K562 (cell line): Measurements from ENCODE around the gene SUGT1. TPM values are rescaled to one million over a fixed set of nuclear protein-coding genes. Genes with fewer than 3 reads are reported as not detected.

ENCODE experiments used
- ATAC-seq: fragments of 200-7000 bp; cut with Tn5 transposase; 3 replicates; pipeline ENCODE4 v1.9.1; 2020; ENCODE audit warnings: moderate library complexity
- BruUV-seq: library from RNA; stranded (reverse); fragments of 400-500 nt; replicated peaks from 2 replicates; lab custom pipeline; 2021; lab: Mats Ljungman, UMichigan
- CTCF ChIA-PET: fragments of 300-600 bp; formaldehyde crosslinking; extraction: SDS; loops from one replicate; lab custom pipeline; 2021; ENCODE audit warnings: low intra/inter-chr PET ratio; lab: Yijun Ruan, JAX
- POLR2A ChIA-PET: fragments of 300-600, 350-650 bp; sonication (Branson Sonifier 250); formaldehyde crosslinking; extraction: SDS; loops from one replicate; lab custom pipeline; 2021; ENCODE audit warnings: antibody characterized with exemption, inconsistent platforms; lab: Yijun Ruan, JAX
- DNase-seq, 4 experiments: peaks; one replicate each; pipeline versions ENCODE4 v3.0.0 to v3.0.0-alpha.2; 2011 to 2018; ENCODE audit warnings: low spot score in 3 of 4, mixed read lengths in 3 of 4; ENCODE audit errors: extremely low read depth in 1 of 4
- FAIRE-seq: peaks from 2 replicates; lab custom pipeline; 2011; peaks lifted over from hg19 to GRCh38; lab: Jason Lieb, UNC
- H2AFZ ChIP-seq: 2 replicates; pipeline ENCODE4 v1.6.0; 2011; ENCODE audit warnings: low read depth, low read length, control low read depth, inconsistent platforms
- H3K27ac ChIP-seq: fragments of 200-600 bp; 3 replicates; pipeline ENCODE4 v1.8.0; 2011; ENCODE audit warnings: low read depth, mild to moderate bottlenecking, control low read depth, inconsistent platforms, low read length, moderate library complexity, mixed read lengths; ENCODE audit errors: extremely low read depth
- H3K27me3 ChIP-seq, 2 experiments: fragments of 300-600 bp in 1 of 2; 2 replicates in 1 of 2; 3 replicates in 1 of 2; pipeline versions ENCODE4 v1.6.0 to v1.8.0; 2011; ENCODE audit warnings: inconsistent platforms in 2 of 2, low read length in 2 of 2, mild to moderate bottlenecking in 1 of 2, mixed read lengths in 1 of 2, moderate library complexity in 1 of 2; ENCODE audit not compliant: control insufficient read depth in 2 of 2, insufficient read depth in 2 of 2
- H3K36me3 ChIP-seq: fragments of 300-600 bp; 3 replicates; pipeline ENCODE4 v1.8.0; 2011; ENCODE audit warnings: mild to moderate bottlenecking, low read length, inconsistent platforms; ENCODE audit not compliant: control insufficient read depth, insufficient read depth
- H3K4me1 ChIP-seq, 2 experiments: fragments of 200-600 bp in 1 of 2; replicated peaks in 1 of 2; 2 replicates in 1 of 2; 3 replicates in 1 of 2; pipeline versions ENCODE4 v1.5.1 to v1.8.0; 2011; ENCODE audit warnings: inconsistent platforms in 2 of 2, low read length in 2 of 2, mild to moderate bottlenecking in 1 of 2, mixed read lengths in 1 of 2, moderate library complexity in 1 of 2; ENCODE audit not compliant: control insufficient read depth in 2 of 2, insufficient read depth in 2 of 2
- H3K4me2 ChIP-seq: 2 replicates; pipeline ENCODE4 v1.6.1; 2011; ENCODE audit warnings: low read length, control low read depth, inconsistent platforms, mixed read lengths; ENCODE audit not compliant: insufficient read depth
- H3K4me3 ChIP-seq: fragments of 200-600 bp; sonication (generic), shearing (Covaris generic); 2 replicates; pipeline ENCODE4 v1.5.1; 2016; ENCODE audit warnings: control low read depth, inconsistent platforms
- H3K79me2 ChIP-seq: fragments of 200-600 bp; 3 replicates; pipeline ENCODE4 v1.8.0; 2011; ENCODE audit warnings: low read length, inconsistent platforms; ENCODE audit not compliant: control insufficient read depth, insufficient read depth
- H3K9ac ChIP-seq, 2 experiments: 2 replicates each; pipeline versions ENCODE4 v1.6.0 to v1.6.1; 2011; ENCODE audit warnings: low read depth in 2 of 2, low read length in 2 of 2, control low read depth in 1 of 2, inconsistent platforms in 1 of 2, mild to moderate bottlenecking in 1 of 2, mixed read lengths in 1 of 2; ENCODE audit not compliant: insufficient read depth in 1 of 2
- H3K9me1 ChIP-seq: one replicate; pipeline ENCODE4 v1.6.0; 2011; ENCODE audit warnings: inconsistent platforms, mild to moderate bottlenecking, low read length, moderate library complexity; ENCODE audit not compliant: control insufficient read depth, insufficient read depth
- H3K9me3 ChIP-seq: replicated peaks from 2 replicates; pipeline ENCODE4 v1.5.1; 2011; ENCODE audit warnings: low read depth, low read length, inconsistent platforms; ENCODE audit not compliant: control insufficient read depth, insufficient read depth
- H4K20me1 ChIP-seq: replicated peaks from 2 replicates; pipeline ENCODE4 v1.6.1; 2011; ENCODE audit warnings: low read length, inconsistent platforms, mixed read lengths; ENCODE audit not compliant: control insufficient read depth, insufficient read depth
- FOXA1 ChIP-seq: fragments of 450-650 bp; IDR thresholded peaks from 2 replicates; pipeline ENCODE4 v1.6.1; 2016; ENCODE audit warnings: mild to moderate bottlenecking, borderline replicate concordance
- LEF1 ChIP-seq: fragments of 450-650 bp; IDR thresholded peaks from 2 replicates; pipeline ENCODE4 v1.6.1; 2016; ENCODE audit warnings: mild to moderate bottlenecking
- SP1 ChIP-seq: sonication (generic); formaldehyde crosslinking; IDR thresholded peaks from 2 replicates; pipeline ENCODE4 v1.8.1; 2022; ENCODE audit warnings: mild to moderate bottlenecking, missing genetic modification reagents
- STAT5B ChIP-seq: fragments of 250-450 bp; sonication (Bioruptor Pico); IDR thresholded peaks from 2 replicates; pipeline ENCODE4 v1.8.0; 2021; ENCODE audit warnings: mild to moderate bottlenecking, inconsistent platforms
- ZFP1 ChIP-seq: fragments of 450-650 bp; formaldehyde crosslinking; IDR thresholded peaks from 2 replicates; pipeline ENCODE4 v1.4.0; 2020; ENCODE audit warnings: mild to moderate bottlenecking, mixed read lengths
- ZNF699 ChIP-seq: fragments of 250-450 bp; sonication (Bioruptor Pico); IDR thresholded peaks from 2 replicates; pipeline ENCODE4 v1.8.0; 2021; ENCODE audit warnings: mild to moderate bottlenecking, moderate library complexity; ENCODE audit not compliant: insufficient replicate concordance
- WGBS: fragments of 100-300 bp; shearing (Covaris generic); methylation state at CpG from one replicate; pipeline ENCODE4 v1.1.6; 2016; ENCODE audit warnings: low coverage, mixed read lengths; ENCODE audit not compliant: insufficient coverage; ENCODE audit errors: missing lambda C conversion rate; 5-methylcytosine and 5-hydroxymethylcytosine counted together
- in situ Hi-C: fragments of 300-500 bp; cut with MboI; formaldehyde crosslinking; loops from 4 replicates; pipeline ENCODE4 v1.15.0; 2018; ENCODE audit warnings: inconsistent platforms, mixed read lengths
- intact Hi-C: fragments of 100-400 bp; cut with micrococcal nuclease; formaldehyde crosslinking; loops from 2 replicates; pipeline ENCODE4 v1.14.2; 2022
- polyA plus RNA-seq, 8 experiments: library from polyadenylated mRNA; depleted of rRNA in 4 of 8; stranded (reverse) in 5 of 8; unstranded in 3 of 8; fragments of >200 nt; fragmentation: Nextera tagmentation in 2 of 8; fragmentation: Illumina TruSeq in 1 of 8; extraction: Ambion mirVana in 2 of 8; extraction: Trizol in 1 of 8; gene quantifications; 2 replicates each; pipeline versions ENCODE4 v1.2.1 to v1.2.3, GENCODE V29; 2011 to 2014; ENCODE audit warnings: inconsistent platforms in 1 of 8, missing spikeins in 1 of 8
- total RNA-seq, 7 experiments: library from RNA; depleted of rRNA in 6 of 7; stranded (reverse); fragments of >200 nt in 6 of 7; fragmentation: Illumina TruSeq in 2 of 7; extraction: Trizol in 2 of 7; gene quantifications; 2 replicates each; pipeline versions ENCODE4 v1.2.1 to v1.2.3, GENCODE V29; 2011 to 2021; ENCODE audit warnings: low replicate concordance in 1 of 7
- TF ChIP-seq, protein P1 (sequence below), 2 experiments: IDR thresholded peaks in 1 of 2; conservative IDR thresholded peaks in 1 of 2; 2 replicates each; pipeline ENCODE4 v1.6.1; 2016; ENCODE audit warnings: low read depth in 2 of 2, mild to moderate bottlenecking in 1 of 2, missing compliant biosample characterization in 1 of 2, missing genetic modification characterization in 1 of 2, moderate library complexity in 1 of 2

Gene SUGT1
- total and polyA plus RNA-seq, 9 of the 15 experiments (the other 6 are each of a cell fraction or from before 2014, with no cell fraction given) = 38.1 to 67.1 (median 53.8) TPM

DNA sequence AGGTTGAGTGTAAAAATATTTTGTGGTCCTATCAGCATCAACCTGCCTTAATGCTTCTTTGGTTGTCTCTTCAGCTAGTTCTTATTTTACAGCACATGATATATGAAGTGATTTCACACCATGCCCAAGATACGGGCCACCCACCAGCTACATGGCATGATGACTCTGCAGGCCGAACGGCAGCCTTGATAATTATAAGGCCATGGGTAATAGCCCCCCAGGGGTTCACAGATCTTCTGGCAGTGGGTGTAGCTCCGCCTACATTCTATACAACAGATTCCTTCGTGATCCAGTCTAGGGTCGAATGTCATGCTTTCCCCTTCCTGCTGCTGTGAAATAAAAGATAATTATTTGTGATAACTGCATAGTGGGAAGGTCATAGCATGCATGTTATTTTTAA, 50.8 kb downstream of the SUGT1 start:
- no peak overlapping the region for H2AFZ ChIP-seq
- H3K4me1 ChIP-seq = peaks cover 0 to 3% of the 10 kb centered on the region in 2 experiments; a peak in 1 of 5 replicates
- H3K4me2 ChIP-seq = no peak overlapping the region
- WGBS = 65% methylated on average over 6 of the region's 6 CpGs
- no peaks in the 10 kb centered on the region for H3K9me1 ChIP-seq
- no peak for TF ChIP-seq LEF1
- TF ChIP-seq, protein P1, sequence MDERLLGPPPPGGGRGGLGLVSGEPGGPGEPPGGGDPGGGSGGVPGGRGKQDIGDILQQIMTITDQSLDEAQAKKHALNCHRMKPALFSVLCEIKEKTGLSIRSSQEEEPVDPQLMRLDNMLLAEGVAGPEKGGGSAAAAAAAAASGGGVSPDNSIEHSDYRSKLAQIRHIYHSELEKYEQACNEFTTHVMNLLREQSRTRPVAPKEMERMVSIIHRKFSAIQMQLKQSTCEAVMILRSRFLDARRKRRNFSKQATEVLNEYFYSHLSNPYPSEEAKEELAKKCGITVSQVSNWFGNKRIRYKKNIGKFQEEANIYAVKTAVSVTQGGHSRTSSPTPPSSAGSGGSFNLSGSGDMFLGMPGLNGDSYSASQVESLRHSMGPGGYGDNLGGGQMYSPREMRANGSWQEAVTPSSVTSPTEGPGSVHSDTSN (CRISPR knock-in tag; IDR thresholded peaks at IDR 0.05; ENCODE audit: low read depth) = no peak
- TF ChIP-seq, protein P1 (tag; conservative IDR thresholded peaks at IDR 0.05; ENCODE audit: low read depth) = no peak
- TF ChIP-seq ZNF699 (CRISPR knock-in tag) = no peak
- no peak for TF ChIP-seq ZFP1
- no peak for TF ChIP-seq SP1 (CRISPR knock-in tag)
- TF ChIP-seq FOXA1 = no peak
- no peak for TF ChIP-seq STAT5B (CRISPR knock-in tag)
- H3K79me2 ChIP-seq = no peaks in the 10 kb centered on the region
- ChIA-PET CTCF (no interaction called here), POLR2A (no interaction called here)
- no peak overlapping the region for H3K9ac ChIP-seq
- no peaks in the 10 kb centered on the region for H3K9me3 ChIP-seq
- no peaks in the 10 kb centered on the region for H4K20me1 ChIP-seq
- no peaks in the 10 kb centered on the region for H3K36me3 ChIP-seq
- H3K27me3 ChIP-seq = no peaks in the 10 kb centered on the region
- in situ Hi-C loops = no loop called here
- BruUV-seq = no TSS peak
- FAIRE-seq (no peak), DNase-seq (no peak), ATAC-seq (no peak)
- H3K4me3 ChIP-seq = no peak overlapping the region
- no peak overlapping the region for H3K27ac ChIP-seq
- intact Hi-C loops = no loop called here
